GM04503 (cell line): ENCODE results near the gene MOB3B.
A peak's percentile ranks its signal among the peaks of the same experiment; 100 is the strongest.

Source experiments
- DNase-seq: peaks from one replicate; pipeline ENCODE4 v3.0.0-alpha.2; 2012; ENCODE audit warnings: low read depth

Gene MOB3B

DNA sequence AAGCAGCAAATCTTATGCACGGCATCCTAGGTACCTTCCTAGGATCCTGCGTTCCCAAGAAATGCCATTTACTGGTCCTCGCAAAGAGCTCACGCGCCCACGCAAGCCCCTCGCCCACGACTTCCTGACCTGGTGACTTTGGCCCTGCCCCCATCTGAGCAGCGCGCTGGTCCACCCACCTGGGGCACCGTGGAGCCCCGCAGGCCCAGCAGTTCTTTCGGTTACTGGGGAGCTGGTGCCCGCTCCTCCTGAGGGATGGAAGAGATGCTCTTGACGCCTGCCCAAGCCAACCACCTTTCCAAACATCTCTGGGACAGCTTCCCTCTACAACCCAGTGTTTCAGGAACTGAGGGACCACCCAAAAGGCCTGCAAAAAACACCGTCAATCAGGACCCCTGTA is 249.4 kb downstream of the MOB3B start:
- no peak for DNase-seq

DNA sequence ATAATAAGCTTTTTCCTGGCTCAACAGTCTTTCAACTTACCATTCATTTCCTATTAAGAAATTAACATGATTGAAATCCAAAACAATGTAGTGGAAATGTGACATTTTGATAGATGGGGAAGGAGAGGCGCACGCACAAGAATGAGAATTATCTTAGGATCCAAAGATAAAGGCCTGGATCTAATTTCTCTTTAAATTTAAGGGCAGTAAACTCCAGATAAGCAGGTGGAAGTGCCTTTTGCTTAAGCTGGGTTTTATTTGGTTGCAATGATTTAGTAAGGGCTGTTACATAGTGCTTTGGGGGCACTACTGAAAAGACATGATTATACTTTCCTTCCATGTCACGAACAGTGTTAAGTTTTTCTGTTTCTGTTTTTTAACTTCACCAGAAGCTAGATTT is 250.0 kb downstream of the MOB3B start:
- no peak for DNase-seq

DNA sequence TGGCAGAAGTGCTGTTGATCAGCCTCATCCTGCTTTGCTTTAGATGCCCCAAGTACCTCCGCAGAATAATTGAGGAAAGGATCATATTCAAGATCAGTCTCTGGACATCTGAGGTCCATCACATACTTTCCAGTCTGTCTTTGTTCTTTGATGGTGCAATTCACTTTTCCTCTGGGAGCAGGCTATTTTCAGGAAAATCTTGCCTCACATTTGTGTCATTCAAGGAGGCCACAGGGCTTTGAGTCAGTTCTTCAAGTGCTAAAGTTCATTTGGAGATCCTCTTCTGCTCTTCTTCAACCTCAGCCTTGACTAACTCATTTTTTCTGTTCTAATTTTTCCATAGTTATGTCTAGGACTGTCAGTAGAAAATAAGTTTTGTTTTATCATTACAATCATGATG is 251.2 kb downstream of the MOB3B start:
- no peak for DNase-seq

DNA sequence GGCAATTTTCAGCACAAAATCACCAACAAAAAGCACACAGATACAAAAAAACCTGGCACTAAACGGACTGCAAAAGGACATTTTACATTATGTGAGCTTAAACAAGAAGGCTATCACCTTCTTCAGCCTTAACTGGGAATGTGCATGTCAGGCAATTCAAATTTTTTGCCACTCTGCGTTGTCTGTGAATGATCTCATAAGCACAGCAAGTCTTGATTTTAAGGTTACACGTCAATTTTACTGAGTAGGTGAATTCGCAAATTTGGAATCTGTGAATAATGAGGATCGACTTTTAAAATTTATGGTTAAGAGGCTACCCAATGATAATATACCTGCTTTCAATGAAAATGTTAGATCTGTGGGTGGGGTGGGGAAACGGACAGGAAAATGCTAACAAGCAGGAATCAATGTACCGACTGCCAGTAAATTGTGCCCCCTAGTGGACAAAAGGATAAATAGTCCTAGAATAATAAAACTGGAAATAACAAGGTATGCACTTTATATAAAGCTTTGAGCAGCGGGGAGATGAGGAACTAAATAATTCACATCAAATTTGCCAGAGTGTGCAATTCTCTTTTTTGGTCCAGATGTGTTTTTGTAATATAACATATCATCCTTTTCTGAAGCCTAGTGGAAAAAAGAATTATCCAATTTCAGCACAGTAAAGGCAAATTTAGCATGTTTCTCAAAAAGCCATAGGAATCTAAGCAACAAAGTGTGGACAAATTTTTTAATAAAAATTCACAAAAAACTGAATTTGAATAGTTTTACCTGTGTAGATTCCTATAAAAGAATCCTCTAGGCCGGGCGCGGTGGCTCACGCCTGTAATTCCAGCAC is 253.2 kb downstream of the MOB3B start:
- DNase-seq, result peak; percentile 10
